ENCODE data around the gene ZBTB20.

DNA sequence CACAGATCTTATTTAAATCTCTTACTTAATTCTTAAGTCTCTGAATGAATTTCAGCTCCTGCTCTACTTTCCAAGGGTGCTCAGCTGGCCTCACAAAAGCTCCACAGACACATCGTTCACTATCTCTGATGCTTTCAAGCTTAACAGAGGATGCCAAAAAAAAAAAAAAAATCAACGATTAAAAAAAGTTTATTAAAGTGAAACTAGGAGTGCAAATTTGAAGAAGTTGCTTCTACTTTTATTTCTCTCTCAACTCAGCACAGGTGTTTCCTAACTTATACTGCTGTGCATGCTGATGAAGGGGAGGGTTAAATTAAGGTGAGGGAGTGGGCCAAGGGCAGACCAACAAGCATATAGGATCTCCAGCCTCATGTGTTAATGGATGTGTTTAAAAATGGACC is 696.0 kb downstream of the ZBTB20 start:
- TF ChIP-seq, protein P1, sequence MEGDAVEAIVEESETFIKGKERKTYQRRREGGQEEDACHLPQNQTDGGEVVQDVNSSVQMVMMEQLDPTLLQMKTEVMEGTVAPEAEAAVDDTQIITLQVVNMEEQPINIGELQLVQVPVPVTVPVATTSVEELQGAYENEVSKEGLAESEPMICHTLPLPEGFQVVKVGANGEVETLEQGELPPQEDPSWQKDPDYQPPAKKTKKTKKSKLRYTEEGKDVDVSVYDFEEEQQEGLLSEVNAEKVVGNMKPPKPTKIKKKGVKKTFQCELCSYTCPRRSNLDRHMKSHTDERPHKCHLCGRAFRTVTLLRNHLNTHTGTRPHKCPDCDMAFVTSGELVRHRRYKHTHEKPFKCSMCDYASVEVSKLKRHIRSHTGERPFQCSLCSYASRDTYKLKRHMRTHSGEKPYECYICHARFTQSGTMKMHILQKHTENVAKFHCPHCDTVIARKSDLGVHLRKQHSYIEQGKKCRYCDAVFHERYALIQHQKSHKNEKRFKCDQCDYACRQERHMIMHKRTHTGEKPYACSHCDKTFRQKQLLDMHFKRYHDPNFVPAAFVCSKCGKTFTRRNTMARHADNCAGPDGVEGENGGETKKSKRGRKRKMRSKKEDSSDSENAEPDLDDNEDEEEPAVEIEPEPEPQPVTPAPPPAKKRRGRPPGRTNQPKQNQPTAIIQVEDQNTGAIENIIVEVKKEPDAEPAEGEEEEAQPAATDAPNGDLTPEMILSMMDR (conservative IDR thresholded peaks at IDR 0.05 in 1 of 2, IDR thresholded peaks at IDR 0.05 in 1 of 2; ENCODE audit: low read depth in 1 of 2, low read length in 2 of 2): no peak
- TF ChIP-seq EZH2 (IDR thresholded peaks at IDR 0.05; ENCODE audit: low read length, missing control alignments): no peak
